ENCODE data around the gene GRAMD2B. TPM values are rescaled to one million over a fixed set of nuclear protein-coding genes. Genes with fewer than 3 reads are reported as not detected.
A peak's percentile ranks its signal among the peaks of the same experiment; 100 is the strongest.

GRAMD2B gene
- total RNA-seq, 1 experiment from 2014 or later = 7.2 TPM

- peak; percentile 48 for TF ChIP-seq RAD21 (IDR thresholded peaks at IDR 0.05; ENCODE audit: low read depth)
- no peak for TF ChIP-seq EZH2phosphoT487 (IDR thresholded peaks at IDR 0.05; ENCODE audit: borderline replicate concordance)
- TF ChIP-seq EZH2 (IDR thresholded peaks at IDR 0.05) = no peak
- TF ChIP-seq MAX (IDR thresholded peaks at IDR 0.05) = no peak
- no peak for TF ChIP-seq CBX3 (IDR thresholded peaks at IDR 0.05; ENCODE audit: low read depth)
- TF ChIP-seq SP1 (IDR thresholded peaks at IDR 0.05; ENCODE audit: low read depth) = no peak
- TF ChIP-seq ZBTB33 (IDR thresholded peaks at IDR 0.05; ENCODE audit: extremely low read depth, insufficient replicate concordance, low read length) = no peak
- TF ChIP-seq EGR1 (IDR thresholded peaks at IDR 0.05; ENCODE audit: low read depth) = no peak
- no peak for TF ChIP-seq TCF7L2 (IDR thresholded peaks at IDR 0.05; ENCODE audit: borderline replicate concordance, extremely low read depth, insufficient read depth, insufficient read length)
- no peak for TF ChIP-seq ATF3 (IDR thresholded peaks at IDR 0.05)
- no peak for TF ChIP-seq POLR2A (IDR thresholded peaks at IDR 0.05; ENCODE audit: borderline replicate concordance, extremely low read depth, insufficient read depth, insufficient read length)
- no peak for TF ChIP-seq ELF1 (IDR thresholded peaks at IDR 0.05; ENCODE audit: borderline replicate concordance, low read depth)
- TF ChIP-seq CEBPB (IDR thresholded peaks at IDR 0.05; ENCODE audit: low read depth) = no peak
- no peak for TF ChIP-seq FOSL1 (IDR thresholded peaks at IDR 0.05; ENCODE audit: low read depth)
- peak; percentile 35 to 77 (median 73); a peak in 5 of 6 replicates for TF ChIP-seq CTCF (IDR thresholded peaks at IDR 0.05 in 2 of 3, conservative IDR thresholded peaks at IDR 0.05 in 1 of 3; ENCODE audit: borderline replicate concordance in 1 of 3, insufficient read depth in 1 of 3, low read depth in 2 of 3, low read length in 2 of 3)
- no peak for TF ChIP-seq SIN3A (IDR thresholded peaks at IDR 0.05; ENCODE audit: low read depth)
- H3K4me1 ChIP-seq (ENCODE audit: control insufficient read depth in 1 of 2, insufficient read depth in 2 of 2, low read length in 2 of 2) = no peaks in the 10 kb centered on the region
- no peaks in the 10 kb centered on the region for H3K9me2 ChIP-seq (ENCODE audit: insufficient read depth)
- intact Hi-C loops (cut with micrococcal nuclease) = no loop called here
- ChIA-PET POLR2A (no interaction called here), CTCF (interaction anchor here (0.6 to 1.9 kb wide), 18 partner anchors 9 to 162 kb away, joined by 3 to 12 read pairs (median 4); partner anchors contain the start of genes ALDH7A1 and GRAMD2B), RAD21 (ENCODE audit: low non-redundant PET in 1 of 2, low total read pairs in 2 of 2, uncharacterized antibody in 2 of 2, unreplicated experiment in 2 of 2) (no interaction called here)
- H3K79me2 ChIP-seq (ENCODE audit: insufficient read depth, low read length) = no peaks in the 10 kb centered on the region
- no peak overlapping the region for H3K27ac ChIP-seq (ENCODE audit: low read depth, low read length)
- no TSS peak for BruUV-seq (replicated peaks)
- H3K36me3 ChIP-seq (ENCODE audit: control insufficient read depth in 1 of 2, insufficient read depth in 2 of 2, low read length in 2 of 2) = no peaks in the 10 kb centered on the region
- no peaks in the 10 kb centered on the region for H3K27me3 ChIP-seq (ENCODE audit: insufficient read depth, low read length)
- H4K20me1 ChIP-seq (ENCODE audit: insufficient read depth) = no peaks in the 10 kb centered on the region
- no peak overlapping the region for H2AFZ ChIP-seq (ENCODE audit: low read depth, low read length, poor library complexity, severe bottlenecking)
- peak; percentile 72 for ATAC-seq
- H3K9me3 ChIP-seq (ENCODE audit: control insufficient read depth in 1 of 2, insufficient read depth in 1 of 2, low read depth in 1 of 2, low read length in 2 of 2) = no peaks in the 10 kb centered on the region
- H3K4me2 ChIP-seq (ENCODE audit: low read length) = no peak overlapping the region
- no peak overlapping the region for H3K9ac ChIP-seq (ENCODE audit: low read length)
- DNase-seq (ENCODE audit: low read depth, low spot score) = peak; percentile 24
- H3K4me3 ChIP-seq (replicated peaks in 1 of 2; ENCODE audit: low read depth in 1 of 2, low read length in 2 of 2) = no peak overlapping the region
These were observed 76.7 kb downstream of the GRAMD2B start for GRCh38 chr5:126499853-126500342.
